HG03060 (cell line): Measurements from ENCODE around the gene OR6A2.
"Not testable (repeated sequence)": the region's sequence is repeated elsewhere in the genome, so short reads cannot be mapped to it uniquely, and the experiment has no call there.

ENCODE experiments used
- ATAC-seq: cut with Tn5 transposase; IDR thresholded peaks from one replicate; pipeline ENCODE4 v1.9.1; 2021; ENCODE audit warnings: low read depth, moderate number of reproducible peaks; ENCODE audit not compliant: unreplicated experiment

Gene OR6A2

DNA sequence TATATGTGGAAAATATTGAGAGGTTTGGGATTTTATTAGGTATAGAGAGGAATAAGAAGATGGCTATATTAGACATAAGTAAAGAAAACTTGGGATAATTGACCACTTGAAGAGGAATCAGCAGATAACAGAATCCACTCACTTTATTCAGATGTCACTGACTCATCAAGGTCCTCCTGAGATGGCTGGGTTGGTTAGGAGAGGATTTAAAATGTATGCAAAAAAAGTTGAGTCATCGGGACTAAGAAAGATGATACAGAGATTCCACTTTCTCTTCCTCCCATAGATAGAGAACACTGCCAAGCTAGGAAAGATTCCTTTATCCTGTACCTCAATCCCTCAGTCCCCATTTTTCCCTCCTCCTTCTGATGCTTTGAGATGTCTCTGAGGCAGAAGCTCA lies at the start of gene OR6A2:
Gene OR6A2, minus strand, starts transcription at position 288 of the 400 bp plus-strand sequence. CDS start 3,981 bp downstream, outside the sequence.
- no peak for ATAC-seq

- ATAC-seq, result no peak
These were observed 45.9 kb upstream of the OR6A2 start, which contains the start of gene OR10A5 for GRCh38 chr11:6845383-6845782. Gene OR10A5, plus strand, starts transcription at chr11:6845683. Its CDS starts 0 bp downstream, at chr11:6845683.

- no peak for ATAC-seq
These were observed 44.9 kb upstream of the OR6A2 start for GRCh38 chr11:6844356-6844755.

GRCh38 chr11:6843670-6844069 lies 44.2 kb upstream of the OR6A2 start:
- no peak for ATAC-seq

DNA sequence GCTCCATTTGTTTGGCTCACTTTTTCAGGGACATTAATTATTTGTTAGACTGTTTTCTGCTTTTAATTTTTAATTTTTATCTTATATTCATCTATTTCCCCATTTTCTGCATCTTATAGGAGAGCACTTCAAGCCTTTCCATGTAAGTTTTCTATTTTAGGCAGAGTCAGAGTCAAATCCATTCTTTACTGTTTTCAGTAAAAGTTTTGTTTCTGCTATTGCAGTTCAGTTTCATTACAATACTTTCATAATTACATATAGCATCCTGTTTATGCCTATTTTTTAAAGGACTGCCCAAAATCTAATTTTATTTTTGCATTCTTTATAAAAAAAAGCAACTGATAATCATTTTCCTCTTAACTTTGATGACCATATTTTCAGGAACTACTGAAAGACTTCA lies 42.2 kb upstream of the OR6A2 start:
- ATAC-seq, result no peak

GRCh38 chr11:6834021-6834420 lies 34.5 kb upstream of the OR6A2 start:
- no peak for ATAC-seq

- no peak for ATAC-seq
These were observed 33.9 kb upstream of the OR6A2 start for GRCh38 chr11:6833356-6833755.

GRCh38 chr11:6828103-6828502 lies 28.6 kb upstream of the OR6A2 start:
- ATAC-seq, result no peak

- no peak for ATAC-seq
These were observed 25.8 kb upstream of the OR6A2 start for GRCh38 chr11:6825231-6825744.

DNA sequence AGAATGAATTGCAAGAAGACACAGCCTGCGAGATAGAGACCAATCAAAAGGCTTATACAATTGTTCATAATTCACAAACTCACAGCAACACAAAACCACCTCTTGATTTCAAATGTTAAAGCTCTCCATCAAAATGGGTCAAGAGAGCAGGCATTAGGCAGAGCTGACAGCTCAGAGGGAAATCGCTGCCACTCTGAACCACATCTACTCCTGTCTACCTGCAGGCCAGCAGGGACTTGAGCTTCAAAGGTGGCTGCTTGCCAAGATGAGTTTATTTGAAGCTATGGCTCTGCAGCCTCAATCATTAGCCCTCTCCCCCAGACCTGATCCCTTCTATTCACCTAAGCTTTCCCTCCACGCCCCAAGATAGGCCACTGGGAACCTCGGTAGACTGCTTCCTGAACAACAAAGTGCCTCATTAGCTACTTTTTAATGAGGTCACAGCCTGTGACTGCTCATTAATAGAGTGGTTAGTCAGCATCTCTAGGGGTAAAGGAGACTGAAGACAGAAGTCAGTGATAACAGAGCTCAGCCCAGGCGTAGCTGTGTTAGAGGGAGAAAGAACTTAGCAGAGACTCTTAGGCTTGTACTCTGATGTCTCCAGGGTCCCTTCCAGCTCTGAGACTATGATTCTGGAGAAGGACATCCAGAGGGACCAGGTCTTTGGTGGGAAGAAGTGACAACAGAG lies 24.8 kb upstream of the OR6A2 start:
- ATAC-seq, result no peak

DNA sequence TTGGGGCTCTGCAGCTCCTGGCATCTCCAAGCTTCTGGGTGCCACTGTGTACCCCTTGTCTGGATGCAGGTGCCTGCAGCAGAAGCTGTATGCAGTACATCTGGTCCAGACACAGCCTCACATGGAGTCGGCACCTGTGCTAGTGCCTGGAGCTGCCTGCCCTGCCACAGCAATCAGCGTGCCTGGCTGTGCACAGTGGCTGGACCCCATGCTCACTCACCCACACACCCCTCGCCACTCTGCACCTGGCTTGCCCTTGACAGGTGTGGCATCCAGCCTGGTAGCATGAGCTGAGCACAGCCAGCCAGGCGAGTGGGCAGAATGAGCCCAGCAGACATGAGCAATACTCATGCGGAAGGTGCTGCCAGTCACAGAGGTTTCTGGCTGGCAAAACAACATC lies 19.5 kb upstream of the OR6A2 start:
- ATAC-seq, result no peak

DNA sequence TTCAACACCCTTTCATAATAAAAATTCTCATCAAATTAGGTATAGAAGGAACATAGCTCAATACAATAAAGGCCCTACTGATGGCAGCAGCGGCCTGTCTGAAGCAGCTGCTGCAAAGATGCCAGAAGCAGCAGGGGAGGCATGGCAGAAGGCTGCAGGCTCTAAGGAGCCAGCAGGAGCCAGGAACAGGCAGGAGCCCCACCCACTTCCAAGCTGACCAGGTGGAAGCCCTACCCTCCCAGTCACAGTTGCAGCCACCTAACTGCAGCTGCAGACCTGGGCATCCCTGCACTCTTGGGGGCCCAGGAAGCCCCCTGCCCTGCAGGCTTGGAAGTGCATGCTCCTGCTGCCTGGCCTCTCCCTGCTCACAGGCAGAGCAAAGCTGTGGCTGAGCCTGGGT lies 18.2 kb upstream of the OR6A2 start:
- no peak for ATAC-seq

- ATAC-seq, result no peak
These were observed 14.2 kb upstream of the OR6A2 start for GRCh38 chr11:6813656-6814055.

DNA sequence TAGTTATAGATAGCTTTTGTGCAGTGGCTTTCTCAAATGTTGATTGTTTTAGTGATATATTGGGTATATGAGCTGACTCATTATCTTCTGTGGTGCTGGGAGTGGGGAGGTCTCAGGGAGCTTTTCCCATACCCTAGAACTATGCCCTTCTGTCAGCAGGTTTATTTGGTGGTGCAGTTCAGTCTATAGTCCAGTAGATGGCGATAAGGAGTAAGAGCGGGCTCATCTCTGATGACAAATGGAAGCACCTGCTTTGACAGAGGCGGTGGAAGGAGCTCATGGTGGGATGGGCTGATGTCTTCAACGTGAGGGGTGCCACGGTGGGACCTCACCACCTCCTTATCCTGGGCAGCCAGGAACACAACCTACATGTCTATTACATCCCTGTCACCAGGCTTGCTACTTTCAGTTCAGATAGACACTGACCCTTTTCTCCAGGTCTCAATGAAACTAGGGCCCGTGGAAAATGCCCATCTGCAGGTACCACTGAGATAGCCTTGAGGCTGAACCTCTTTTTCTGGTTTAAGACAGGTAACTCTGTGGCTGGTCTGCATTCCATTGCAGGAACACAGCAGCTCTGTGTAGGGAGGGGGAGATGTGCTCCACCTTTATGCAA lies 13.0 kb upstream of the OR6A2 start:
- peak; percentile 63 for ATAC-seq

- ATAC-seq, result not testable (repeated sequence)
These were observed 1.6 kb upstream of the OR6A2 start for GRCh38 chr11:6801075-6801474.

DNA sequence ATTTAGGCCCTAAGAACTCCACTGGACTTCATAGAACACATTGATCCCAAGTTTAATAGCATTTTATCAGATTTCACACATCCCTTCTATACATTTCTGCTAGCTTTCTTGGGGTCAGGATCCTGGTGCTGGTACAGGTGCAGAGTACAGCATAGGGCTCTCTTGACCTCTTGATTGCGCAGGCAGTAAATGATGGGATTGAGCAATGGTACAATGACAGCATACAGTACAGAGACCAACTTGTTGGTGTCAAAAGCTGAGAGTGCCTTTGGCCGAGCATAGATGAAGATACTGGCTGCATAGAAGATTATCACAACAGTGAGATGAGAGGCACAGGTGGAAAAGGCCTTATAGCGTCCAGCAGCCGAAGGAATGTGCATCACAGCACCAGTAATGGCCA lies 4.8 kb downstream of the OR6A2 start:
- no peak for ATAC-seq

- no peak for ATAC-seq
These were observed 8.9 kb downstream of the OR6A2 start for GRCh38 chr11:6790546-6790945.

GRCh38 chr11:6782720-6783119 lies 16.8 kb downstream of the OR6A2 start, which contains the start of gene OR2AG1:
Gene OR2AG1, plus strand, starts transcription at chr11:6783020. Its CDS starts 2,018 bp downstream, at chr11:6785038.
- ATAC-seq, result no peak

DNA sequence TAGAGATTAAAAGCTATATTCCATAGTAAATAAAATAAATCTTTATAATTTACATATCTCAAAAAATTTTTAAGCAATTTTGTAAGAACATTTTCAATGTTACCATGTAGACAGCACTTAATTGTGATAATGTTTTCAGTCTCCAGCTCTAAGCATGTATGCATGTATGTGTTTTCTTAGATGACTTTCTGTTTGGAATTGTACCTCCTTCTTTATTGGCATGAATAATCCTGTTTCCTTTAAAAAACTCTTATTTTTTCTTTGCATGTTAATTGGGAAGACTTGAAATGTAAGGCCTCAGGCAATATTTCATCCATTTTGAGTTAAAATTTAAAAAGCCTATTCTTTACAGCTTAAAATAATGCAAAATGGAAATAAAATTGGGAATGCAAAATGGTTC lies 18.7 kb downstream of the OR6A2 start:
- no peak for ATAC-seq

- ATAC-seq, result no peak
These were observed 21.0 kb downstream of the OR6A2 start for GRCh38 chr11:6778518-6778917.

DNA sequence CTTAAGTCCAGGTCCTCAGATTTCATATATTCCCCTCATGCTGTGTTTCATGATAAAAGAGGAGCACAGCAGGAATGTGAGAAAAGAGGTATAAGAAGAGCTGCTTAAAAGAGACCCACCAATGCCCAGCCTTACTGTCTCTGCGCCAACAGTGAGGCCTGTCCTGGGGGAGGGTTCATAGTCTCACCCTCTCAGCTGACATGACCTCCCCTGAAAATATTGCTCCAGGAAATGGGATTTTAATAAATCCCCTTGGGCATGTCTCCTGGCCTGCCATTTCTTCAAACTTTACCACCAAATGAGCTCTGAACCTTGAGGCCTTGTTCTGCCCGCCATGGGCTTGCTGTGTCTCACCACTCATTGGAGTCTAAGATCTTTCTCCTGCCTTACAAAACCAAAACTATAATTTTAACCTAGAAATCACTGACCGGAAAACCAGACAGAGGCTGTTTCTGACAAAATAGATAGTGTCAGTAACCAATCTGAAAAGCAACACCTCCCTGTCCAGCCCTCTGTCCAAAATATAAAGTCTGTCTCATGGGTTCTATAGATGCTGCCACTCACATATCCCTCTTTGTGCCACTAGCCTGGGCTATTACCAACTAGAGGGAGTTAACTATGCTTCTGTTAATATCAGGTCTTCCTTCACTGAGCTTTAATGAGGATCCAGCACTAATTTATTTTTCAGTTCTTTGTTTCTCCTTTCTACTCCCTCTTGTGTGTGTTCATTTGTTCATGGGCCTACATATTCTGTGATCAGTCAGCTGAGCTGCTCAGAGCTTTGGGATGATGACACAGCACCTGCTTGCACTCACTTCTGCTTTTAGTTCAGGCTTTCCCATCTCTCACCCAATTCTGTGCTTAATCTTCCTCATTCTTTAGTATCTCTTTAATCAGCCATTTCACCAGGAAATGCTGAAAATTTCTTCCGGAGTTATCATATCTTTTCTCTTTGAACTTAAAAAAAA lies 27.3 kb downstream of the OR6A2 start, which contains the start of gene OR2AG2:
Gene OR2AG2, minus strand, starts transcription at position 51 of the 968 bp plus-strand sequence. CDS start 3,019 bp downstream, outside the sequence.
- peak; percentile 93 for ATAC-seq
